Spleen (tissue), 11 donors: ENCODE data around the gene RBFOX1. TPM values are rescaled to one million over a fixed set of nuclear protein-coding genes. Genes with fewer than 3 reads are reported as not detected.

Experiments used
- DNase-seq: peaks from one replicate; pipeline ENCODE4 v3.0.0-alpha.2; 2020
- H3K27ac ChIP-seq, 8 donors: fragments of 200-600 bp; sonication (generic) in 7 of 8; 1 replicate in 4 of 8; 2 replicates in 4 of 8; pipeline versions ENCODE4 v1.5.0 to v1.8.0; 2016 to 2021; ENCODE audit warnings: inconsistent platforms in 4 of 8, mild to moderate bottlenecking in 4 of 8, moderate library complexity in 1 of 8
- H3K27me3 ChIP-seq, 7 donors: fragments of 200-600 bp; sonication (generic) in 6 of 7; replicated peaks in 1 of 7; 1 replicate in 4 of 7; 2 replicates in 3 of 7; pipeline versions ENCODE4 v1.5.0 to v1.8.0; 2016 to 2021; ENCODE audit warnings: inconsistent platforms in 3 of 7, mild to moderate bottlenecking in 1 of 7
- H3K36me3 ChIP-seq, 6 donors: fragments of 200-600 bp; sonication (generic) in 5 of 6; 1 replicate in 4 of 6; 2 replicates in 2 of 6; pipeline versions ENCODE4 v1.5.0 to v1.8.0; 2016 to 2021; ENCODE audit warnings: inconsistent platforms in 2 of 6
- H3K4me1 ChIP-seq, 6 donors: fragments of 200-600 bp; sonication (generic) in 5 of 6; 1 replicate in 3 of 6; 2 replicates in 3 of 6; pipeline versions ENCODE4 v1.5.0 to v1.8.0; 2016 to 2021; ENCODE audit warnings: inconsistent platforms in 3 of 6
- H3K4me3 ChIP-seq, 8 donors: fragments of 200-600 bp; sonication (generic) in 7 of 8; 1 replicate in 4 of 8; 2 replicates in 4 of 8; pipeline versions ENCODE4 v1.5.0 to v1.8.0; 2016 to 2021; ENCODE audit warnings: inconsistent platforms in 4 of 8, mild to moderate bottlenecking in 4 of 8, moderate library complexity in 2 of 8
- H3K9me3 ChIP-seq, 8 donors: fragments of 200-600 bp; sonication (generic) in 7 of 8; 1 replicate in 4 of 8; 2 replicates in 4 of 8; pipeline versions ENCODE4 v1.5.0 to v1.8.0; 2016 to 2021; ENCODE audit warnings: inconsistent platforms in 4 of 8
- CTCF ChIP-seq, 11 experiments: fragments of 200-600 bp in 7 of 11; fragments of 450-650 bp in 4 of 11; sonication (generic) in 4 of 11; IDR thresholded peaks in 8 of 11; conservative IDR thresholded peaks in 3 of 11; 1 replicate in 7 of 11; 2 replicates in 4 of 11; pipeline versions ENCODE4 v1.4.0 to v1.8.0; 2016 to 2021; ENCODE audit warnings: antibody characterized with exemption in 11 of 11, inconsistent platforms in 4 of 11, mild to moderate bottlenecking in 1 of 11
- POLR2A ChIP-seq, 3 donors: fragments of 450-650 bp; IDR thresholded peaks; one replicate each; pipeline ENCODE4 v1.5.1; 2017; ENCODE audit warnings: antibody characterized with exemption in 3 of 3, mild to moderate bottlenecking in 1 of 3
- POLR2AphosphoS5 ChIP-seq, 3 donors: sonication (generic); formaldehyde crosslinking; IDR thresholded peaks; one replicate each; pipeline ENCODE4 v1.5.1; 2017; ENCODE audit warnings: antibody characterized with exemption in 3 of 3
- WGBS, 5 donors: extraction: QIAGEN DNeasy Blood & Tissue Kit in 3 of 5; methylation state at CpG; one replicate each; pipeline versions ENCODE4 v1.1.5 to v1.1.7; 2013 to 2018; 5-methylcytosine and 5-hydroxymethylcytosine counted together
- intact Hi-C: fragments of 100-400 bp; cut with DNase I; formaldehyde crosslinking; loops from one replicate; pipeline ENCODE4 v1.15.0; 2023; ENCODE audit warnings: low total_unique reads
- polyA plus RNA-seq, 3 donors: library from polyadenylated mRNA; stranded (reverse); fragments of 200-250 nt; gene quantifications; one replicate each; pipeline ENCODE4 v1.2.1, GENCODE V29; 2013
- total RNA-seq, 7 donors: library from RNA; depleted of rRNA in 3 of 7; stranded (reverse); fragments of >200 nt in 3 of 7; fragmentation: NEBNext Ultra II Directional in 4 of 7; extraction: Animal tissue kit (Norgen Biotek cat#: 25700) in 4 of 7; gene quantifications; one replicate each; pipeline versions ENCODE4 v1.1.0 to v1.2.1, GENCODE V29; 2016 to 2021
- donor health status: healthy with polysubstance abuse.
- donor health status: DM: no; HTN: no; CAD: no; lungs with moderate emphysema.
- donor health status: DM: no; HTN: no; CAD: no.
- donor health status: Bipolar disorder and iron deficiency.
- donor health status: healthy.
- donor health status: DM: no; HTN: no; CAD: no.
- donor health status: DM: yes; HTN: yes; CAD: no.

The RBFOX1 gene
- total and polyA plus RNA-seq, 10 donors = 0.07 to 0.13 TPM; not detected in 8

GRCh38 chr16:7550096-7550495 lies 217.5 kb downstream of the RBFOX1 start:
- H3K36me3 ChIP-seq = no peaks in the 10 kb centered on the region
- no peak overlapping the region for H3K4me3 ChIP-seq
- TF ChIP-seq POLR2A (IDR thresholded peaks at IDR 0.05) (no peak), CTCF (IDR thresholded peaks at IDR 0.05 in 8 of 11, conservative IDR thresholded peaks at IDR 0.05 in 3 of 11) (no peak), POLR2AphosphoS5 (IDR thresholded peaks at IDR 0.05) (no peak)
- no peak for DNase-seq
- no peaks in the 10 kb centered on the region for H3K27me3 ChIP-seq
- intact Hi-C loops = no loop called here
- H3K9me3 ChIP-seq = peaks cover 0 to 17% (median 0%) of the 10 kb centered on the region in 8 donors
- H3K4me1 ChIP-seq = no peaks in the 10 kb centered on the region
- H3K27ac ChIP-seq = no peak overlapping the region
- 77 to 87% (median 81%) methylated on average over 7 of the region's 7 CpGs for WGBS, 5 donors

GRCh38 chr16:7555459-7555858 lies 222.8 kb downstream of the RBFOX1 start:
- H3K4me1 ChIP-seq = no peaks in the 10 kb centered on the region
- no peaks in the 10 kb centered on the region for H3K27me3 ChIP-seq
- no peak overlapping the region for H3K4me3 ChIP-seq
- TF ChIP-seq POLR2AphosphoS5 (IDR thresholded peaks at IDR 0.05) (no peak), POLR2A (IDR thresholded peaks at IDR 0.05) (no peak), CTCF (IDR thresholded peaks at IDR 0.05 in 8 of 11, conservative IDR thresholded peaks at IDR 0.05 in 3 of 11) (no peak)
- intact Hi-C loops = no loop called here
- no peak overlapping the region for H3K27ac ChIP-seq
- H3K36me3 ChIP-seq = no peaks in the 10 kb centered on the region
- WGBS, 5 donors = 84 to 91% (median 89%) methylated on average over 7 of the region's 7 CpGs
- DNase-seq = no peak
- peaks cover 0 to 3% (median 0%) of the 10 kb centered on the region in 8 donors for H3K9me3 ChIP-seq

GRCh38 chr16:7561908-7562405 lies 229.3 kb downstream of the RBFOX1 start:
- TF ChIP-seq POLR2AphosphoS5 (IDR thresholded peaks at IDR 0.05) (no peak), CTCF (IDR thresholded peaks at IDR 0.05 in 8 of 11, conservative IDR thresholded peaks at IDR 0.05 in 3 of 11) (no peak), POLR2A (IDR thresholded peaks at IDR 0.05) (no peak)
- 62 to 74% (median 64%) methylated on average over 5 of the region's 5 CpGs for WGBS, 5 donors
- Histone ChIP-seq H3K27ac (no peak overlapping the region), H3K9me3 (peaks cover 0 to 4% (median 0%) of the 10 kb centered on the region in 8 donors), H3K4me1 (no peaks in the 10 kb centered on the region), H3K27me3 (no peaks in the 10 kb centered on the region), H3K36me3 (no peaks in the 10 kb centered on the region), H3K4me3 (no peak overlapping the region)
- intact Hi-C loops = no loop called here
- no peak for DNase-seq

GRCh38 chr16:7566360-7566759 lies 233.7 kb downstream of the RBFOX1 start:
- TF ChIP-seq POLR2AphosphoS5 (IDR thresholded peaks at IDR 0.05) (no peak), POLR2A (IDR thresholded peaks at IDR 0.05) (no peak), CTCF (IDR thresholded peaks at IDR 0.05 in 8 of 11, conservative IDR thresholded peaks at IDR 0.05 in 3 of 11) (no peak)
- DNase-seq = no peak
- intact Hi-C loops = no loop called here

More at GRCh38 chr16:7566360-7566759, 233.7 kb downstream of the RBFOX1 start:
- H3K9me3 ChIP-seq = peaks cover 0 to 6% (median 0%) of the 10 kb centered on the region in 8 donors
- no peaks in the 10 kb centered on the region for H3K27me3 ChIP-seq
- no peaks in the 10 kb centered on the region for H3K4me1 ChIP-seq
- 78 to 85% (median 81%) methylated on average over 9 of the region's 9 CpGs for WGBS, 5 donors
- no peak overlapping the region for H3K27ac ChIP-seq
- no peak overlapping the region for H3K4me3 ChIP-seq
- no peaks in the 10 kb centered on the region for H3K36me3 ChIP-seq
